Loucy (cell line): ENCODE measurements around the gene HIBCH.

Source experiments
- EZH2phosphoT487 ChIP-seq: fragments of 200-600 bp; IDR thresholded peaks from 2 replicates; pipeline ENCODE4 v1.6.1; 2018; ENCODE audit warnings: antibody characterized with exemption, mild to moderate bottlenecking, moderate library complexity, borderline replicate concordance
- TF ChIP-seq, protein P1 (sequence below): fragments of 200-600 bp; sonication (generic); conservative IDR thresholded peaks from 2 replicates; pipeline ENCODE4 v1.5.1; 2014; ENCODE audit warnings: mild to moderate bottlenecking, antibody characterized with exemption, low read length

DNA sequence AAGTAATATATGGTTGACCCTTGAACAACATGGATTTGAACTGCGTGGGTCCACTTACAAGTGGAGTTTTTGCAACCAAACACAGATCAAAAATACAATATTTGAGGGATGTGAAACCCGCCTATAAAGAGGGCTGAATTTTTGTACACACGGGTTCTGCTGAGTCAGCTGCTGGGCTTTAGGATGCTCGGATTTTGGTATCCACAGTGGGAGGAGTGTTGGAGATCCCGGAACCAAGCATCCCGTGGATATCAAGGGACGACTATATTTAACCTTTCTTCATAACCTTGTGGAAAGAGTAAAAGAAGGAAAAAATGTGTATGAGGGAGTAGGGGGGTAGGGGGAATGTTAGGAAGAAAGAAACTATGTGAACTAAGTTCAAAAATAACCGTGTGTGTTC, 13.8 kb upstream of the HIBCH start:
- TF ChIP-seq, protein P1, sequence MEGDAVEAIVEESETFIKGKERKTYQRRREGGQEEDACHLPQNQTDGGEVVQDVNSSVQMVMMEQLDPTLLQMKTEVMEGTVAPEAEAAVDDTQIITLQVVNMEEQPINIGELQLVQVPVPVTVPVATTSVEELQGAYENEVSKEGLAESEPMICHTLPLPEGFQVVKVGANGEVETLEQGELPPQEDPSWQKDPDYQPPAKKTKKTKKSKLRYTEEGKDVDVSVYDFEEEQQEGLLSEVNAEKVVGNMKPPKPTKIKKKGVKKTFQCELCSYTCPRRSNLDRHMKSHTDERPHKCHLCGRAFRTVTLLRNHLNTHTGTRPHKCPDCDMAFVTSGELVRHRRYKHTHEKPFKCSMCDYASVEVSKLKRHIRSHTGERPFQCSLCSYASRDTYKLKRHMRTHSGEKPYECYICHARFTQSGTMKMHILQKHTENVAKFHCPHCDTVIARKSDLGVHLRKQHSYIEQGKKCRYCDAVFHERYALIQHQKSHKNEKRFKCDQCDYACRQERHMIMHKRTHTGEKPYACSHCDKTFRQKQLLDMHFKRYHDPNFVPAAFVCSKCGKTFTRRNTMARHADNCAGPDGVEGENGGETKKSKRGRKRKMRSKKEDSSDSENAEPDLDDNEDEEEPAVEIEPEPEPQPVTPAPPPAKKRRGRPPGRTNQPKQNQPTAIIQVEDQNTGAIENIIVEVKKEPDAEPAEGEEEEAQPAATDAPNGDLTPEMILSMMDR, result no peak
- no peak for TF ChIP-seq EZH2phosphoT487
